Measurements from ENCODE around the gene LCA5. TPM values are rescaled to one million over a fixed set of nuclear protein-coding genes. Genes with fewer than 3 reads are reported as not detected.
"Not testable (repeated sequence)": the region's sequence is repeated elsewhere in the genome, so short reads cannot be mapped to it uniquely, and the experiment has no call there.

Gene LCA5
- total RNA-seq, 1 experiment from 2014 or later: 0.73 TPM

DNA sequence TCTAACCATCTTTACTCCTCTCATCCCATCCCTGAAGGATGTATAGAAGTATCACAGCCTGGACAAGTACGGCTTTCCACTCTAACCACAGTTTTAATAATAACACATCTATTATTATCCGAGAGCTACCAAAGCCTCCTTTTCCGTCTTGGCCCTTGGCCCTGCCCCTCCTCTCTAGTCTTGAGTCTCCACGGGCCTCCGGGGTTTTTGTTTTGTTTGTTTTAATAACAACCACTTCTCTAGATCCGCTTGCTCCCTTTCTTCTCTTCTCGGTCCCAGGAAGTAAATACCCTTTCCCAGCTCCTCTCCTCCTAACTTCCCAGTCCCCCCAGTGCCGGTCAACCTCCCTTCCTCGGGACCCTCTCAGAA is 661 bp downstream of the LCA5 start:
- no peaks in the 10 kb centered on the region for H3K9me3 ChIP-seq (ENCODE audit: low read length)
- no peaks in the 10 kb centered on the region for H3K79me2 ChIP-seq (ENCODE audit: low read length)
- ChIA-PET CTCF (interaction anchor here (0.7 kb wide), 1 partner anchor 51 kb away, joined by 3 read pairs; no protein-coding TSS in a partner anchor), POLR2A (ENCODE audit: unreplicated experiment) (interaction anchor here (0.6 kb wide), 1 partner anchor 8 kb away, joined by 6 read pairs; no protein-coding TSS in a partner anchor)
- no peaks in the 10 kb centered on the region for H3K27me3 ChIP-seq (ENCODE audit: low read length)
- H3K27ac ChIP-seq (ENCODE audit: low read length): no peak overlapping the region
- H3K9ac ChIP-seq (ENCODE audit: low read length): peak overlapping the region; percentile 71
- H3K9me2 ChIP-seq (replicated peaks; ENCODE audit: low read length): no peaks in the 10 kb centered on the region
- DNase-seq (peak; percentile 20), ATAC-seq (peak; percentile 23)
- H3K36me3 ChIP-seq (ENCODE audit: low read depth, low read length): no peaks in the 10 kb centered on the region
- H3K4me2 ChIP-seq (ENCODE audit: low read length): peak overlapping the region; percentile 88
- TF ChIP-seq EZH2 (IDR thresholded peaks at IDR 0.05; ENCODE audit: low read length, unreplicated experiment) (no peak), EZH2phosphoT487 (IDR thresholded peaks at IDR 0.05; ENCODE audit: borderline replicate concordance, low read length) (no peak)
- TF ChIP-seq, protein P1, sequence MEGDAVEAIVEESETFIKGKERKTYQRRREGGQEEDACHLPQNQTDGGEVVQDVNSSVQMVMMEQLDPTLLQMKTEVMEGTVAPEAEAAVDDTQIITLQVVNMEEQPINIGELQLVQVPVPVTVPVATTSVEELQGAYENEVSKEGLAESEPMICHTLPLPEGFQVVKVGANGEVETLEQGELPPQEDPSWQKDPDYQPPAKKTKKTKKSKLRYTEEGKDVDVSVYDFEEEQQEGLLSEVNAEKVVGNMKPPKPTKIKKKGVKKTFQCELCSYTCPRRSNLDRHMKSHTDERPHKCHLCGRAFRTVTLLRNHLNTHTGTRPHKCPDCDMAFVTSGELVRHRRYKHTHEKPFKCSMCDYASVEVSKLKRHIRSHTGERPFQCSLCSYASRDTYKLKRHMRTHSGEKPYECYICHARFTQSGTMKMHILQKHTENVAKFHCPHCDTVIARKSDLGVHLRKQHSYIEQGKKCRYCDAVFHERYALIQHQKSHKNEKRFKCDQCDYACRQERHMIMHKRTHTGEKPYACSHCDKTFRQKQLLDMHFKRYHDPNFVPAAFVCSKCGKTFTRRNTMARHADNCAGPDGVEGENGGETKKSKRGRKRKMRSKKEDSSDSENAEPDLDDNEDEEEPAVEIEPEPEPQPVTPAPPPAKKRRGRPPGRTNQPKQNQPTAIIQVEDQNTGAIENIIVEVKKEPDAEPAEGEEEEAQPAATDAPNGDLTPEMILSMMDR (conservative IDR thresholded peaks at IDR 0.05; ENCODE audit: low read depth, low read length): no peak
- H3F3A ChIP-seq (ENCODE audit: low read length, unreplicated experiment): no peaks in the 10 kb centered on the region
- H3K4me3 ChIP-seq (ENCODE audit: low read length): peak overlapping the region; percentile 93
- H2AFZ ChIP-seq (ENCODE audit: low read length): peak overlapping the region; percentile 98
- no peaks in the 10 kb centered on the region for H3K4me1 ChIP-seq (ENCODE audit: insufficient read depth, low read length)
- intact Hi-C loops (cut with micrococcal nuclease): loop anchor here (5.0 kb wide), 3 partner anchors 69 to 459 kb away; partner anchors contain the start of gene PHIP
- H4K20me1 ChIP-seq (ENCODE audit: low read length): no peaks in the 10 kb centered on the region
- no TSS peak for BruUV-seq (replicated peaks)

DNA sequence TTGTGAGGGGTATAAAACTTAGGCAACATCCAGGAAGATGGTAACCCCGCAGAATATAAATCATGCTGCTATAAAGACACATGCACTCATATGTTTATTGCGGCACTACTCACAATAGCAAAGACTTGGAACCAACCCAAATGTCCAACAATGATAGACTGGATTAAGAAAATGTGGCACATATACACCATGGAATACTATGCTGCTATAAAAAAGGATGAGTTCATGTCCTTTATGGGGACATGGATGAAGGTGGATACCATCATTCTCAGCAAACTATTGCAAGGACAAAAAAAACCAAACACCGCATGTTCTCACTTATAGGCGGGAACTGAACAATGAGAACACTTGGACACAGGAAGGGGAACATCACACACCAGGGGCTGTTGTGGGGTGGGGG is 7.7 kb downstream of the LCA5 start:
- CTCF ChIA-PET; DNase-seq; BruUV-seq (replicated peaks): not testable (repeated sequence)

GRCh38 chr6:79526897-79527296 is 10.3 kb downstream of the LCA5 start:
- no peak for DNase-seq
- no peak overlapping the region for H3K4me2 ChIP-seq (ENCODE audit: low read length)
- BruUV-seq (replicated peaks): no TSS peak
- no peak overlapping the region for H3K9ac ChIP-seq (ENCODE audit: low read length)
- no peaks in the 10 kb centered on the region for H4K20me1 ChIP-seq (ENCODE audit: low read length)
- no peaks in the 10 kb centered on the region for H3K27me3 ChIP-seq (ENCODE audit: low read length)
- intact Hi-C loops (cut with micrococcal nuclease): no loop called here
- H3K4me3 ChIP-seq (ENCODE audit: low read length): no peak overlapping the region
- no peaks in the 10 kb centered on the region for H3F3A ChIP-seq (ENCODE audit: low read length, unreplicated experiment)
- ChIA-PET CTCF (no interaction called here), POLR2A (ENCODE audit: unreplicated experiment) (no interaction called here)
- no peak for TF ChIP-seq EZH2phosphoT487 (IDR thresholded peaks at IDR 0.05; ENCODE audit: borderline replicate concordance, low read length)
- TF ChIP-seq, protein P1 (conservative IDR thresholded peaks at IDR 0.05; ENCODE audit: low read depth, low read length): no peak
- no peak for TF ChIP-seq EZH2 (IDR thresholded peaks at IDR 0.05; ENCODE audit: low read length, unreplicated experiment)
- H3K36me3 ChIP-seq (ENCODE audit: low read depth, low read length): no peaks in the 10 kb centered on the region
- no peak overlapping the region for H3K27ac ChIP-seq (ENCODE audit: low read length)
- H3K9me3 ChIP-seq (ENCODE audit: low read length): no peaks in the 10 kb centered on the region
- no peak for ATAC-seq
- H3K4me1 ChIP-seq (ENCODE audit: insufficient read depth, low read length): peaks cover 19% of the 10 kb centered on the region
- H3K79me2 ChIP-seq (ENCODE audit: low read length): no peaks in the 10 kb centered on the region
- no peaks in the 10 kb centered on the region for H3K9me2 ChIP-seq (replicated peaks; ENCODE audit: low read length)
- H2AFZ ChIP-seq (ENCODE audit: low read length): no peak overlapping the region

More for the DNA sequence above, 7.7 kb downstream of the LCA5 start:
- H3K4me2 ChIP-seq (ENCODE audit: low read length); ATAC-seq; intact Hi-C loops (cut with micrococcal nuclease); H3F3A ChIP-seq (ENCODE audit: low read length, unreplicated experiment); H3K27me3 ChIP-seq (ENCODE audit: low read length); H2AFZ ChIP-seq (ENCODE audit: low read length); H4K20me1 ChIP-seq (ENCODE audit: low read length); H3K9me2 ChIP-seq (replicated peaks; ENCODE audit: low read length); H3K9me3 ChIP-seq (ENCODE audit: low read length); H3K27ac ChIP-seq (ENCODE audit: low read length); H3K9ac ChIP-seq (ENCODE audit: low read length); POLR2A ChIA-PET (ENCODE audit: unreplicated experiment); H3K4me3 ChIP-seq (ENCODE audit: low read length); H3K79me2 ChIP-seq (ENCODE audit: low read length); H3K36me3 ChIP-seq (ENCODE audit: low read depth, low read length): not testable (repeated sequence)
- H3K4me1 ChIP-seq (ENCODE audit: insufficient read depth, low read length): peaks cover 16% of the 10 kb centered on the region
